NCI-H2107 treated with DMSO at 0.1 percent for 48 hours (cell line): Measurements from ENCODE around the gene SEC14L5.
"Not testable (repeated sequence)": the region's sequence is repeated elsewhere in the genome, so short reads cannot be mapped to it uniquely, and the experiment has no call there.

ENCODE experiments used
- DNase-seq: peaks from one replicate; lab custom pipeline; 2025; ENCODE audit not compliant: unreplicated experiment; lab: John Stamatoyannopoulos, UW

Gene SEC14L5

DNA sequence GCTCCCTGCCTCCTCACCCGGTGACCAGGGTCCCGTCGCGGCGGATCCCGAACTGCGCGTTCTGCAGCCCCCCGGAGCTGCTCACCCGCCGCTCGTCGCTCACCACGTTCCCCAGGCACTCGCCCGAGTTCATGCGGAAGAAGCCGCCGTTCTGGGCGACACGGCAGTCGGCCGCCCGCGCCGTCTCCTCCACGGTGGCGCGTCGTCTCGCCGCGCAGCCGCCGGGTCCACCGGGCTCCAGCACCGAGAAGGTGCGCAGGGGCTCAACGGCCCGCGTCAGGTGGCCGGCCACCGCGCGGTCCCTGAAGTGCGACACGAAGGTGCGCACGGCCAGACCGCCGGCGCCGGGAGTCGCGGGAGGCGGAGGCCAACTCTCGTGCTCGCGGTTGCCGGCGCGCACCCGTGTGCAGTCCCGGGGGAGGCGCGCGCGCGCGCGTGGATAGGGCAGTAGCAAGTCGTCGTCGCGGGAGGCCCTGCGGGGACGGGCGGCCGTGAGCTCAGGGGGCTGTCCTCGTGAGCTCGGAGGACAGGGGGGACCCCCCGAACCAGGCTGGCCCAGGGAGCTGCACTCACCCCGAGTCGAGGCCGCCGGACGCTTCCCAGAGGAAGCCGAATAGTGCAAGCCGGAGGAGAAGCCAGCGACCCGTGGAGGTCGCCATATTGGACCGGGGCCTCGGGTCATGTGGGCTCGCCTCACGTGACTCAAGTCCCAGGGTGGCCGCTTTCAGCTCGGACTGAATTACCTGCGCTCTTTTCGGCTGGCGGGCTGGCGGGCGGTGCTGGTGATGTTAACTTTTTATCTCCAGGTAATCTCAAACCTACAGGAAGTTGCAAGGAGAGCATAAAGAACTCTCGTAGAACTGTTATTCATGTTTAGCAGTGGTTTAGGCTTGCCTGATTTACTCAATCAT lies 75.4 kb downstream of the SEC14L5 start, which contains the start of gene NAGPA:
NAGPA (minus strand) TSS at position 680 of the 911 bp plus-strand sequence; CDS start at position 659, 21 bp downstream.
- DNase-seq = peak; percentile 26

DNA sequence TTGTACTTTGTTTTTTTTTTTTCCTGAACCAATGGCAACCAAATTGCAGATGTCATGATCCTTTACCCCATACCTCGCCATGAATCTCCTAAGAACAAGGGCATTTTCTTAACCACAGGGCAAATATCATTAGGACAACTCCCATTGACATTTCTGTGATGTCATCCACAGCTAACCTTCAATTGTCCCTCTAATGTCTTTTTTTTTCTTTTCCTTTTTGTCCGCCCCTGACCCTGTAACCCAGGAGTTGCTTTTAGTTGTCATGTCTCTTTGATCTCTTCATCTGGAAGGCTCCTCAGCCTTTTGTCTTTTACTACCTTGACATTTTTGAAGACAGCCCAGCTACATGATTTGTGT lies 76.0 kb downstream of the SEC14L5 start:
- no peak for DNase-seq

DNA sequence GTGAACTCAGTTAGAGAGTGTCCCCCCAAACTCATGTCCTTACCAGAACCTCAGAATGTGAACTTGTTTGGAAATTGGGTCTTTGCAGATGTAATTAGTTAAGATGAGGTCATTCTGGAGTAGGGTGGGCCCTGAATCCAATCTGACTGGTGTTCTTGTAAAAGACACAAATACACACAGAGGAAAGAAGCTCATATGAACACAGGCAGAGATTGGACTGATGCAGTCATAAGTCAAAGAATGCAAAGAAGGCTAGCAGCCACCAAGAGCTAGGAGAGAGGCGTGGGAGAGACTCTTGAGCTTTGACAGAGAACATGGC lies 77.7 kb downstream of the SEC14L5 start:
- no peak for DNase-seq

DNA sequence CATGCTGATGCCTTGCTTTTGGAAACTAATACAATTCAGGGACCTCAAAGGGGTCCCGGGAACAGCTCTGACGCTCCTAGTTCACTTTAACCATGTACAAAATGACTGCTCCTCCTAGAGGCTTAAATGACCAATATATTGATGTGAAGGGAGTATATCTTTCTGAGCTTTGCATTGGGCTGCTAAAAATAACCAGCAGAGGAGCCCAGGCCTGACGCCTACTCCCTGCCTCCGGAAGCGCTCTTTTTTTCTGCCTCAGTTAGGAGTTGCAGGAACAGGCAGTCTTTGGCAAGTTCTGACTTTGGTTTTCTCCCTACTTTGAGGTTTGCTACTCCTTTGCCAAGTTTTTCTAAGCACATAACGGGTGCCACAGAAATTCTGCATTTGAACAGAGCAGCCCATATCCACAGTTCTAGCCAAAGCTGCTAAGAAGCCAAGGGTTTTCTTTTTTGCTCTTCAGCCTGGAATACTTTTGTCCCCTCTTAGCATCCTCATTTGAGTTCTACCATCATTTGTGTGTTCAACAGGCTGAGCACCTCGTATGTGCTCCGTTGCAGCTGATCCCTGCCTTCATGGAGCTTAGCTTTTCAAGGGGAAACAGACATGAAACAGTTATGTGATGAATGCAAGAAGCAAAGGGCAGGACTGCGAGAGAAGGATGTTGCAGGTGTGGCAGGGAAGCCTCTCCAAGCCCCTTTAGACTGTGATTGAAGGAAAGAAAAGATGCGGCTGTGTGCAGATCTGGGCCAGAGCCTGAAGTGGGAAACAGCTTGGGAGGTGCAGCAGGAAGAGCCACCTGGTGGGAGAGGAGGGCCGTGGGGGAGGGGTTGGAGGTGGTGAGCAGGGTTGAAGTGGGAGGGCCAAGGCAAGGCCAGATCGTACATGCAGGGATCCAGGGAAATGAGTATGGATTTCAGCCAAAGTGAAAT lies 78.4 kb downstream of the SEC14L5 start:
- DNase-seq = no peak

DNA sequence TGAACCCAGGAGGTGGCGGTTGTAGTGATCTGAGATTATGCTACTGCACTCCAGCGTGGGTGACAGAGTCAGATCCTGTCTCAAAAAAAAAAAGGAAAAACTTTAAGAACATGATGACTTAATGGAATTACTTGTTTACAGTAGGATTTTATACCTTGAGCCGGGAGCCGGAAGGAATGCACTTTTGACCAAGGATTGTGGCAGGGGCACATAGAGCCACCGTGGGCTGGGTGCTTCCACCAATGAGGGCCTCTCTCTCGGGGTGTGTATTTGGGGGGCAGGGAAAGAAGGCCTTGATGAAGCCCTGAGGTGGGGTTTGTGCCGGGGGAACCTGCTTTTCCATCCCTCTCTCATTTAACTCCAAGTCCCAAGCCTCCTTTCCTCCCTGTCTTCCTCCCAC lies 82.3 kb downstream of the SEC14L5 start:
- DNase-seq = no peak

DNA sequence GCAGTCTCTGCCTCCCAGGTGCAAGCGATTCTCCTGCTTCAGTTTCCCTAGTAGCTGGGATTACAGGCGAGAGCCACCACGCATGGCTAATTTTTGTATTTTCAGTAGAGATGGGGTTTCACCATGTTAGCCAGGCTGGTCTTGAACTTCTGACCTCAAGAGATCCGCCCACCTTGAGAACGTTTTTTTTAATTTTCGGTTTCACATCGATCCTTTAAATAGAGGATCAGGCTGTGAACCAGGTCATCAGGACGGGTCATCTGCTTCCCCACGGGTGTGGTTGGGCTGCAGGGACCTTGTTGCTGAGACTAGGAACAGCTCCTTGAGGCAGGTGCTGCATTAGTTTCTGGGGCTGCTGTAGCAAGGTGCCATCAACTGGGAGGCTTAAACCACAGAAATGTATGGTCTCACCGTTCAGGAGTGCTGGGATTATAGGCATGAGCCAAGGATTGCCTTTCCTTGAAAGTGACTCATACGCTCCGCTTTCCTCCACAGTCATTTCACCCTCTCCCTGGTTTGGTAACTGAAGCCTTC lies 83.5 kb downstream of the SEC14L5 start:
- no peak for DNase-seq

DNA sequence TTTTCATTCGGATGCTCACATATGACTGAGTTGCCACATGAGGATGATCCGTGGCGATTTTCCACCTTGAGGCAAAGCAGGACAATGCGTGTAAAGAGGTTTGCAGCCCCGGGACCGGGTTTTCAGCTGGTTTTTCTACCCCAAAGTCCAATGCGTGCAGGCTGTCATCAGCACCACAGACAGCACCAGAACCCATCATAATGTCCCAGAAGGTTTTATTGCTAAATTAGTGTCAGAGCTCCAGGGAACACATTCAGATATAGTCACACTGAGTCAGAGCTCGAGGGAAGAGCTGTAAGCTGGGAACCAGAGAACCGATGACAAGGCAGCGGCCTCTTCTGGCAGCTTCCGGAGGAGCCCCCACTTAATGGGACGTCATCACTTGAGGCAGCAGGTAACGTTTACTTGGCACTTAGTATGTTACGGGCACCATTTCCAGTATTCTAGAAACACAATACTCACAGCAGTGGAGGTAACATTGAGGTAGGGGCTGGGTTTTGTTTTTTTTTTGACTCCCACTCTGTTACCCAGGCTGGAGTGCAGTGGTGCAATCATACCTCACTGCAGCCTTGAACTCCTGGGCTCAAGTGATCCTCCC lies 84.5 kb downstream of the SEC14L5 start:
- no peak for DNase-seq

DNA sequence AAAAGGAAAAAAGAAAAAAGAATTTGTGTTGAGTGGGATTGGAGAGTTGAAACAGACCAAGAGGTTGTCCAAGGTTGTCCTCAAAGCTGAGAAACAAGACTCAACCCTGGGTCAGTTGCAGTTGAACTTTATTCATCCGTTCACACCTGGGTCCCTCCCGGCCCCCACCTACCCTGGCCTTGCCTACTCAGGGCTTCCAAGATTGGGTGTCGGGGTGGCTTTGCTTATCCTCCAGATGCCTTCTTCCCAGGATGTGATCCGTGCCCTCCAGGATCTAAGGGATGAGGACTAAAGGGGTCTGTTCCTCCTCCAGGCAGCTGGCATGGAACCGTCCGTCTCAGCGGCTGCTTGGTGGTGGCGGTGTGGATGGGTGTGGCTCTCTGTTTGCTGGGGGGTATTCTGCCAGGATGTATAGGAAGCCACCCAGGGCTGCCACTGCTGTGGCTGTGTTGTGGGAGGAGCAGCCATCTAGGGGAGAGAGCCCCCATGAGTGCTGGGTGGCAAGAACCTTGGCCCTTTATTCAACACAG lies 85.9 kb downstream of the SEC14L5 start:
- no peak for DNase-seq

DNA sequence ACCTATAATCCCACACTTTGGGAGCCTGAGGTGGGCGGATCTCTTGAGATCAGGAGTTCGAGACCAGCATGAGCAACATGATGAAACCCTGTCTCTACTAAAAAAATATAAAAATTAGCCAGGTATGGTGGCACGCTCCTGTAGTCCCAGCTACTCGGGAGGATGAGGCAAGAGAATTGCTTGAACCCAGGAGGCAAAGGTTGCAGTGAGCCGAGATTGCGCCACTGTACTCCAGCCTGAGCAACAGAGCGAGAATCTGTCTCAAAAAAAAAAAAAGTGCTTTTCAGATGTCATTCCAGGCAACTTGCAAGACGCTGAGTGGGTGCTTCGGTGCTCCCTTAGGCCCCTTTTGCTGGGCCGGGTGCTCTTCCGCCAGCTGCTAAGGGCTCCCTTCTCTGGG lies 86.5 kb downstream of the SEC14L5 start:
- not testable (repeated sequence) for DNase-seq

DNA sequence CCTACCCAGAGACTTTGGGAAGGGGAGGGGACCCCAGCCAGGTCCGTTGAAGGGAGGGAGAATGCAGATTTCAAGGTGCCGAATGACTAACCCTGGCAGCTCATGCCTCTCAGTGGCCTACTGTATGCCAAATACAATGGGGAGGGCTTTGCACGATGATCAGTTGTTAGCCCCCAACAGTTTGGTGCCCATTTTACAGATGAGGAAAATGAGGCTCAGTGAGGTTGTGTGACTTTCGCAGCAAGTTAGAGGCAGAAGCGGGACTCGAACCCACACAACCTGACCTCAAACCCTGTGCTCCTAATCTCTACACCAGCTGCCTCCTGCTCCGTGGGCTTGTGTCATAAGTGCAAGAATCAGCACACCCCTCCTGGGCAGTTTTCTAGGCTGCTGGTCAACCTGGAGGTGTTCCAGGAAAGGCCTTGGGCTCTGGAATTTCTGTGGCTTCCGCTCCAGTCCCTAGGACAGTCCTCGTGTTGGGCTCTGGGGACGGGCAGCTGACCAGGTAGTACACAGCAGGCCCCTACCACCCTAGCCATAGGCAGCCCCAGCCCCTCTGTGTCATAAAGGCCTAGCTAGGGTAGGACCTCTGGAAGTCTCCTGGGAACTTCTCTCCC lies 87.5 kb downstream of the SEC14L5 start:
- no peak for DNase-seq

DNA sequence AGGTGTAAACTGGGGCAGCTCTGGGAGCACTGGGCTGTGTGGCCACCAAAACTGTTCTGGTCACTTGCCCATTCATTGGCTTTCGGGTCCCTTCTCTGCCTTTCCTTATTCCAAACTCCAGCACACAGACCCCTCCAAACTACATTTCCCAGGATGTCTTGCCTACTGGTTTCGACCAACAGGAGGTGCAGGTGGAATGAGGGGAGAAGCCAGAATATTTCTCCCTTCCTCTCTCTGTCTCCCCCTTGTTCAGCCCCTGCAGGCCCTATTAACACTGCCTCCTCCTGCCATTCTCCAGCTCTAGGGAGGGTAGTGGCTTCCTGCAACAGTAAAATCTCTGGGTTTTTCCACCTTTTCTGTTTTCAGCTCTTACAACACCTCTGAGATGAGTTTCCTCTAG lies 88.8 kb downstream of the SEC14L5 start:
- DNase-seq = no peak

DNA sequence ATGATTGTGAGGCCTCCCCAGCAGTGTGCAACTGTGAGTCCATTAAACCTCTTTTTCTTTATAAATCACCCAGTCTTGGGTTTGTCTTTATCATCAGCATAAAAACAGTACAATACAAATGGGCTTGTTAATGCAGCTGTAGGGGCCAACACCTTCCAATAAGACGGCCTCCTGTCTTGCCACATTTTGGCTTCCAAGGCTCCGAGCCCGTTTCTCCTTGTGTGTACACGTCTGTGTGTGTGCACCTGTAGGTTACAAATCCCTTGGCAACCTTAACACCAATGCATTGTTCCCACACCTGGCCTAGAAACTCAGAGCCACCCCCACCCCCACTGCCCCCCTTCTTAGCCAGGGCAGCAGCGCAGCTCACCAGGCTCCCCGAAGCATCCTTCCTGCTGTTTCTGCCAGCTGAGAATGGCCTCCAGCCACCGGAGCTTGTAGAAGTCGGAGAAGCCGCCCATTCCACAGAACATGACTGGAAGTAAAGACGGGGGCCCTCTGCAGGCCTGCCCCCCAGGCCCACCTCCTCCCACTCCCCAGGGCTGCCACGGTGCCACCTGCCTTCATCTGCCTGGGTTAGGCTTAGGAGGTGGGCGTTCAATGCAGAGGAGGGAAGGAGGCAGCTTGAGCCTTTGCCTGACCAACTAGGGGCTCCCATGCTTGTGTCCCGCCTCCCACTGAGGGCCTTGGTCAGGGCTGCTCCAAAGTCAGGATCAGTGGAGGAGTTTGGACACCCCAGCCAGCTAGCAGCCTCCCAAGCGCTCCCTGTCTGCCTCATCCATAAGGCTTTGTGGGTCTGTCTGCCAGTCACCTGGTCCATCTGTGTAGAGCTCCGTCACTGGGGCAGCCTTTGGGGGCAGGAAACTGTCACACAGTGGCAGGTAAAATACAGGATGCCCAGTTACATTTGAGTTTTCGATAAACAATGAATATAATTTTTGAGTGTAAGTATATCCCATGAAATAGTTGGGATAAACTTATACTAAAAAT lies 97.0 kb downstream of the SEC14L5 start:
- DNase-seq = no peak

DNA sequence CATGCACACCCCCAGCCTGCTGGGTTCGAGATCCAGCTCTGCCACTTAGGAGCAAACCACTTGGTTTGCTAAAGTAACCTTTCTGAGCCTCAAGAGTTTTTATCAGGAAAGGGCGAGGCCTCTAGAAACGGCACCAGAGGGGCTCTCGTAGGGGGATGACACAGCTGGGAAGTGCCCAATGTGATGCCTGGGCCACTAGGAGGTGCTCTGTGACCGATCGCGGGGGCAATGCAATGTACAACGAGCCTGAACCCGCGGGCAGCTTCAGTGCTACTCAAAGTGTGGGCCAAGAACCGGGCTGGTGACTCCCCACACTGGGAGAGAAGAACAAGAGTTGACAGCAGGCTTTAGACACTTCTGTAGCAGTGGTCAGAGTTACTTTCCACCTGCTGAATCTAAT lies 98.2 kb downstream of the SEC14L5 start:
- no peak for DNase-seq

DNA sequence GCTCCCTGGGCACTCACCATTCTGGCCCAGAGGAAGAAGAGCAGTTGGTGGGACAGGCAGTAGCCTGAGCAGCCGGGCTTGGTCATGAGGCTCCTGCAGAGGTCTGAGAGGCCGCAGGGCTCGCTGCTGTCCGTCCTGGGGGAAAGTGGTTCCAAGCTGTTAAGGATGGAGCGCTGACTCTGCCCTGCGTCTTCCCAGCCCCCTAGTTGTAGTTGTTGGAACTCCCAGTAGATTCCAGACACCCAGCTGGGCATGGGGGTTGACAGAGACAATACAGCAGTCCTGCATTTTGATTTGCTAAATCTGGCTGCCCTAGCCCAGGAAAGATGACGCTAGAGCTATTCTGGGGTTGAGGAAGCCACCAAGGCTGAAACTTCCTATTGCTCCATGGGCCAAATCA lies 100.3 kb downstream of the SEC14L5 start:
- no peak for DNase-seq

DNA sequence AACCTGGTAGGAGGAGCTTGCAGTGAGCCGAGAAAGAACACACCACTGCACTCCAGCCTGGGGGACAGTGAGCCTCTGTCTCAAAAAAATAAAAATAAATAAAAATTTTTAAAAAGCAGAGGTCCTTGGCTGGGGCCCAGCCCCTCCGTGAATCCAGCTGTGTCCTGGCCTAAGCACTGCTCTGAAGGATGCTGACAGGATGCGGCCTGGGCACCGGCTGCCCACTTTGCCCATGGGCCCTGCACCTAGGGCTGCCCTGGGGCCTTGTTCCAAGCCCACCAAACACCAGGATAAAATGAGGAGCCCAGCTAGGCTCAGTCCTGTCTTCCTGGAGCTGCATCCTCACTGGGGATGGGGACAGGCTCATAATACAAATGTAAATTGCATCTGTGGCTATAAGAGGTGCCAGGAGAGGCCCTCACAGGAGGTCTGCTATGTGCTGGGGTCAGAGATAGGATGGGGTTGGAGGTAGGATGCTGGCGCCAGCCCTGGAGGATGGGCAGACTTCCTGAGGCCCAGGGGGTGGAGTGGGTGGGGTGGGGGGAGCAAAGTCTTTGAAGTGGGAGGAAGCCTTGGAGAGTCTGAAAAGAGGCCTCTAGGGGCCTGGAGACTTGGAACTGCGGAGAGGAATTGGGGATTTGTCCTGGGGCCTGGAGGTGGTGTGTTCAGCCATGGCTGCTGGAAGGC lies 101.4 kb downstream of the SEC14L5 start:
- no peak for DNase-seq

DNA sequence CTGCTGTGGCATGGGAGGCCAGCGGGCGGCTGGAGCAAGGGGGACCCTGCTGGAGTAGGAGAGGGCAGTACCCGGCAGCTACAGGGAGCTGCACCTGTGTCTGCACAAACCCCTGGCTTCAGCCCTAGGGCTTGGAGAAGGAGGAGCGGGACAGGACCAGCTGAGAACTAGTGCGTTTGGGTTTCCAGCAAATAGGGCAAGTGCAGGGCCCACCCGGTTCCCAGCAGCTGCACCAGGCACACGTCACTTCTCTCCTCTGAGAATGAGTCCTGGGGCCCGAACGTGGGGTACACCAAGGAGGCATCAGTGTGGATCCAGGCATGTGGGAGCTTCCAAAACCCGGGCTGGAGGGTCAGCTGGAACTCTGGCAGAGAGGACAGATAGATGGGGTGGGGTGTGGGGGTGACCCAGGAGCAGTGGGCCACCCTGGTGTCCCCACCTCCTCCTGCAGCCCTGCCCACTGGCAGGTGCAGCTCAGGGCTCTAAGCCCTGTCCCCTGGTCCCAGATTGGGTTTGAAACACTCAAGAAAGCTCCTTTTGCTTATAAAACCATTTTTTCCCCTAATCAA lies 102.0 kb downstream of the SEC14L5 start:
- no peak for DNase-seq

DNA sequence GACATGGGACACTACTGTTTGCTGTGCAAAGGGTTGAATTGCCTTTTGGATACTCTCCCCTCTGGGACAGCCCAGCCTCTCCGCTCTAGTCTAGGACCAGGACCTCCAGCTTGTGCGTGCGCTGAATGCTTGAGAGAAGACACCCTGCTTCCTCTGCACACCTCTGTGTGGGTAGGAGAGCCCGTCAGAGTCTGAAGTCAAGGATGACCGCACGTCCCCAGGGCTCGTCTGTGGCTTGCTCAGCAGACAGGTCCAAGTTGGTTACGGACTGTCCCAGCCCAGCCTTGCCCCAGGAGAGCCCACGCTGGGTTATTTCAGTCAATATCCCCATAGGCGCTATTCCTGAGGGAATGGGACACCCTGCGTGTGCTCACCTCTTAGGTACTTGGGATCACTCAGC lies 103.9 kb downstream of the SEC14L5 start:
- no peak for DNase-seq
